ENCODE measurements around the gene CAPZB.
A peak's percentile ranks its signal among the peaks of the same experiment; 100 is the strongest.

CAPZB gene

GRCh38 chr1:19448491-19449439 lies 36.6 kb downstream of the CAPZB start:
- DNase-seq (ENCODE audit: low spot score), result no peak

- no peak for DNase-seq (ENCODE audit: low spot score)
Observed at GRCh38 chr1:19447550-19447949, 37.8 kb downstream of the CAPZB start.

GRCh38 chr1:19445417-19446342 lies 39.7 kb downstream of the CAPZB start:
- peak; percentile 56 for DNase-seq (ENCODE audit: low spot score)

- DNase-seq (ENCODE audit: low spot score), result no peak
Observed at GRCh38 chr1:19444296-19445021, 40.9 kb downstream of the CAPZB start.

GRCh38 chr1:19443326-19443725 lies 42.0 kb downstream of the CAPZB start:
- DNase-seq (ENCODE audit: low spot score), result no peak

- DNase-seq (ENCODE audit: low spot score), result no peak
Observed at GRCh38 chr1:19442154-19443096, 42.9 kb downstream of the CAPZB start.

- DNase-seq (ENCODE audit: low spot score), result no peak
Observed at GRCh38 chr1:19441048-19441780, 44.1 kb downstream of the CAPZB start.

GRCh38 chr1:19439464-19440171 lies 45.7 kb downstream of the CAPZB start:
- no peak for DNase-seq (ENCODE audit: low spot score)

- DNase-seq (ENCODE audit: low spot score), result no peak
Observed at GRCh38 chr1:19438516-19439195, 46.7 kb downstream of the CAPZB start.

GRCh38 chr1:19437891-19438294 lies 47.4 kb downstream of the CAPZB start:
- DNase-seq (ENCODE audit: low spot score), result no peak

GRCh38 chr1:19436716-19437476 lies 48.4 kb downstream of the CAPZB start:
- no peak for DNase-seq (ENCODE audit: low spot score)

- DNase-seq (ENCODE audit: low spot score), result peak; percentile 14
Observed at GRCh38 chr1:19435851-19436455, 49.4 kb downstream of the CAPZB start.

GRCh38 chr1:19435181-19435580 lies 50.2 kb downstream of the CAPZB start:
- DNase-seq (ENCODE audit: low spot score), result no peak

- DNase-seq (ENCODE audit: low spot score), result no peak
Observed at GRCh38 chr1:19433719-19433998, 51.7 kb downstream of the CAPZB start.

- DNase-seq (ENCODE audit: low spot score), result no peak
Observed at GRCh38 chr1:19432943-19433718, 52.2 kb downstream of the CAPZB start.

- DNase-seq (ENCODE audit: low spot score), result peak; percentile 90
Observed at GRCh38 chr1:19430121-19431068, 54.9 kb downstream of the CAPZB start.

Measured in SW480 (cell line).